ENCODE data around the gene OGFOD2.
"Not testable (repeated sequence)": the region's sequence is repeated elsewhere in the genome, so short reads cannot be mapped to it uniquely, and the experiment has no call there.

Gene OGFOD2

GRCh38 chr12:123006977-123007376, 31.9 kb downstream of the OGFOD2 start:
- DNase-seq: no peak

GRCh38 chr12:123010110-123010509, 35.1 kb downstream of the OGFOD2 start:
- DNase-seq: no peak

GRCh38 chr12:123010681-123011080, 35.6 kb downstream of the OGFOD2 start:
- no peak for DNase-seq

GRCh38 chr12:123011701-123012100, 36.7 kb downstream of the OGFOD2 start:
- DNase-seq: no peak

- DNase-seq: no peak
Observed at GRCh38 chr12:123013185-123014095, 38.4 kb downstream of the OGFOD2 start.

GRCh38 chr12:123014473-123014872, 39.4 kb downstream of the OGFOD2 start:
- DNase-seq: not testable (repeated sequence)

GRCh38 chr12:123017753-123018152, 42.7 kb downstream of the OGFOD2 start:
- no peak for DNase-seq

GRCh38 chr12:123019841-123020138, 44.7 kb downstream of the OGFOD2 start:
- no peak for DNase-seq

GRCh38 chr12:123021688-123022604, 46.9 kb downstream of the OGFOD2 start:
- DNase-seq: no peak

GRCh38 chr12:123022846-123023245, 47.8 kb downstream of the OGFOD2 start:
- no peak for DNase-seq

- DNase-seq: no peak
Observed at GRCh38 chr12:123024819-123025391, 49.9 kb downstream of the OGFOD2 start.

- DNase-seq: no peak
Observed at GRCh38 chr12:123026094-123026853, 51.2 kb downstream of the OGFOD2 start.

GRCh38 chr12:123027726-123028445, 52.8 kb downstream of the OGFOD2 start:
- no peak for DNase-seq

GRCh38 chr12:123028475-123028874, 53.4 kb downstream of the OGFOD2 start:
- no peak for DNase-seq

- DNase-seq: no peak
Observed at GRCh38 chr12:123029550-123029949, 54.5 kb downstream of the OGFOD2 start.

Measured in midbrain (tissue), 1 donor.